Suprapubic skin (tissue), 4 donors: ENCODE results near the gene CCNJ. TPM values are rescaled to one million over a fixed set of nuclear protein-coding genes. Genes with fewer than 3 reads are reported as not detected.
"Not testable (repeated sequence)": the region's sequence is repeated elsewhere in the genome, so short reads cannot be mapped to it uniquely, and the experiment has no call there.

Experiments used
- DNase-seq, 2 donors: peaks; one replicate each; pipeline ENCODE4 v3.0.0-alpha.2; 2019; ENCODE audit warnings: low spot score in 2 of 2
- H3K27ac ChIP-seq: fragments of 200-600 bp; sonication (generic); one replicate; pipeline ENCODE4 v1.5.1; 2019
- H3K27me3 ChIP-seq: fragments of 200-600 bp; sonication (generic); one replicate; pipeline ENCODE4 v1.5.1; 2019
- H3K36me3 ChIP-seq: fragments of 200-600 bp; sonication (generic); one replicate; pipeline ENCODE4 v1.5.1; 2019
- H3K4me1 ChIP-seq: fragments of 200-600 bp; sonication (generic); one replicate; pipeline ENCODE4 v1.5.1; 2019
- H3K4me3 ChIP-seq: fragments of 200-600 bp; sonication (generic); one replicate; pipeline ENCODE4 v1.5.1; 2019; ENCODE audit warnings: mild to moderate bottlenecking
- H3K9me3 ChIP-seq: fragments of 200-600 bp; sonication (generic); one replicate; pipeline ENCODE4 v1.5.1; 2019
- EP300 ChIP-seq: sonication (generic); formaldehyde crosslinking; IDR thresholded peaks from one replicate; pipeline ENCODE4 v1.6.1; 2017; ENCODE audit warnings: antibody characterized with exemption
- POLR2A ChIP-seq, 2 donors: fragments of 450-650 bp; IDR thresholded peaks; one replicate each; pipeline ENCODE4 v1.6.1; 2017; ENCODE audit warnings: antibody characterized with exemption in 2 of 2, mild to moderate bottlenecking in 2 of 2, moderate library complexity in 2 of 2
- POLR2AphosphoS5 ChIP-seq, 3 donors: sonication (generic); formaldehyde crosslinking; IDR thresholded peaks; one replicate each; pipeline ENCODE4 v1.6.1; 2017; ENCODE audit warnings: antibody characterized with exemption in 3 of 3
- WGBS: methylation state at CpG from one replicate; pipeline ENCODE4 v1.1.5; 2018; 5-methylcytosine and 5-hydroxymethylcytosine counted together
- total RNA-seq, 4 donors: library from RNA; depleted of rRNA; stranded (reverse); fragments of >200 nt; gene quantifications; one replicate each; pipeline ENCODE4 v1.1.0, GENCODE V29; 2016
- TF ChIP-seq, protein P1 (sequence below), 2 donors: fragments of 200-600 bp in 1 of 2; fragments of 450-650 bp in 1 of 2; sonication (generic) in 1 of 2; IDR thresholded peaks; one replicate each; pipeline ENCODE4 v1.5.1; 2016 to 2019; ENCODE audit warnings: antibody characterized with exemption in 2 of 2, mild to moderate bottlenecking in 1 of 2, moderate library complexity in 1 of 2

The CCNJ gene, protein sequence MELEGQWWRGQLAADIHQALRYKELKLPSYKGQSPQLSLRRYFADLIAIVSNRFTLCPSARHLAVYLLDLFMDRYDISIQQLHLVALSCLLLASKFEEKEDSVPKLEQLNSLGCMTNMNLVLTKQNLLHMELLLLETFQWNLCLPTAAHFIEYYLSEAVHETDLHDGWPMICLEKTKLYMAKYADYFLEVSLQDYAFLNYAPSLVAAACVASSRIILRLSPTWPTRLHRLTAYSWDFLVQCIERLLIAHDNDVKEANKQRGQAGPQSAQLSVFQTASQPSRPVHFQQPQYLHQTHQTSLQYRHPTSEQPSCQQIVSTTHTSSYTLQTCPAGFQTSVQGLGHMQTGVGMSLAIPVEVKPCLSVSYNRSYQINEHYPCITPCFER
- total RNA-seq = 1 to 10 TPM; 2.7 to 4.3 (median 3.6) TPM

DNA sequence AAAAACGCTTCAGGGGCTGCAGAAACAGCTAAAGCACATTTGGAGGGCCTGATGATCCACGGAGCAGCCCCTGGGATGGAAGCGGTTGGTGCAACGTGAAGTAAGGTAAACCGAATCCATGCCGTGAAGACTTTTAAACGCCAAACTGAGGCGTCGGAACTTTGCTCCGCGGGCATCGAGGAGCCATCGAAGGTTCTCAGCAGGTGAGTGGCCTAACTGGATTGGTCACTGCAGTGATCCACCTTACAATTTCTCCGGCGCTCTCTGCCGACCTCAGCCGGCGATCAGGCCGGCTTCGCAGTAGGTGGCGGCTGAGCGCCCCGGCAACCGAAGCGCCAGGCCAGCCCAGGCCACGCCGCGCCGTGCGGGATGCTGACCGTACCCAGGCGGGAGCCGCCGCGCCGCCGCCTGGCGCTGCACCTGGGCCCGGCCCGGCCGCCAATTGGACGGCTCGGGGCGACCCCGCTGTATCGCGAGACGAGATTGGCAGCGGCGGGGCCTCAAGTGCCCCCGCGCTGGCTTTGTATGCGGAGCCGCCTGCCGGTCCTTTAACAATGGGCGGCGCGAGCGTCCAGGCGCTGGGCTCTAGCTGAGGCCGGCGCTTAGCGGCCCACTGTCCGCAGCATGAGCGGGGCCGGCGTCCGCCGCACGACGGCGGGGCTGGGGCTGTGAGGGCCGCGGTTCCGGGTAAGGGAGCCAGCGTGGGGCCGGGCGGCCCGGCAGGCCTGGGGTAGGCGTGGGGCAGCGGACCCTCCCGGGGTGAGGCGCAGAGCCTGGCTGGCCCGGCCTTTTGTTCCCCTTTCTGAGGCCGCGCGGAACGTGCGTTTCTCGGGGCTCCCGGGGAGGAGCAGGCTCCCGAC lies at the start of gene CCNJ:
Gene CCNJ (plus strand): TSS at position 551 of the 860 bp plus-strand sequence. CDS start 811 bp downstream, outside the sequence.
- 3% methylated on average over 61 of the region's 92 CpGs for WGBS
- Histone ChIP-seq H3K36me3 (no peaks in the 10 kb centered on the region), H3K9me3 (no peaks in the 10 kb centered on the region), H3K27me3 (no peaks in the 10 kb centered on the region), H3K27ac (peak within 1 kb of the TSS; percentile 92), H3K4me1 (peaks cover 25% of the 10 kb centered on the region), H3K4me3 (peak within 1 kb of the TSS; percentile 89)
- peak; percentile 88 for DNase-seq
- TF ChIP-seq, protein P1, sequence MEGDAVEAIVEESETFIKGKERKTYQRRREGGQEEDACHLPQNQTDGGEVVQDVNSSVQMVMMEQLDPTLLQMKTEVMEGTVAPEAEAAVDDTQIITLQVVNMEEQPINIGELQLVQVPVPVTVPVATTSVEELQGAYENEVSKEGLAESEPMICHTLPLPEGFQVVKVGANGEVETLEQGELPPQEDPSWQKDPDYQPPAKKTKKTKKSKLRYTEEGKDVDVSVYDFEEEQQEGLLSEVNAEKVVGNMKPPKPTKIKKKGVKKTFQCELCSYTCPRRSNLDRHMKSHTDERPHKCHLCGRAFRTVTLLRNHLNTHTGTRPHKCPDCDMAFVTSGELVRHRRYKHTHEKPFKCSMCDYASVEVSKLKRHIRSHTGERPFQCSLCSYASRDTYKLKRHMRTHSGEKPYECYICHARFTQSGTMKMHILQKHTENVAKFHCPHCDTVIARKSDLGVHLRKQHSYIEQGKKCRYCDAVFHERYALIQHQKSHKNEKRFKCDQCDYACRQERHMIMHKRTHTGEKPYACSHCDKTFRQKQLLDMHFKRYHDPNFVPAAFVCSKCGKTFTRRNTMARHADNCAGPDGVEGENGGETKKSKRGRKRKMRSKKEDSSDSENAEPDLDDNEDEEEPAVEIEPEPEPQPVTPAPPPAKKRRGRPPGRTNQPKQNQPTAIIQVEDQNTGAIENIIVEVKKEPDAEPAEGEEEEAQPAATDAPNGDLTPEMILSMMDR (IDR thresholded peaks at IDR 0.05) = peak in 1 of 2 donors; percentile 8
- TF ChIP-seq POLR2A (IDR thresholded peaks at IDR 0.05) = peak in 1 of 2 donors; percentile 47
- TF ChIP-seq POLR2AphosphoS5 (IDR thresholded peaks at IDR 0.05) = peak in 1 of 3 donors; percentile 52
- no peak for TF ChIP-seq EP300

DNA sequence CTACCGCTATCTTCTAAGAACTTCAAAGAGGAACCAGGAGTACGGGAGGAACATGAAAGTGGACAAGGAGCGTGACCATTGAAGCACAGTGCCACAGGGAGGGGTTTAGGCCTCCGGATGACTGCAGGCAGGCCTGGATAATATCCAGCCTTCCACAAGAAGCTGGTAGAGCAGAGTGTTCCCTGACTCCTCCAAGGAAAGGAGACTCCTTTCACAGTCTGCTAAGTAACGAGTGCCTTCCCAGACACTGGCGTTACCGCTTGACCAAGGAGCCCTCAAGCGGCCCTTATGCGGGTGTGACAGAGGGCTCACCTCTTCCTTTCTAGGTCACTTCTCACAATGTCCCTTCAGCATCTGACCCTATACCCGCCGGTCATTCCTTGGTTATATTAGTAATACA lies 49.0 kb upstream of the CCNJ start:
- DNase-seq = not testable (repeated sequence)
- 87% methylated on average over 11 of the region's 11 CpGs for WGBS

GRCh38 chr10:95998255-95998784 lies 45.1 kb upstream of the CCNJ start:
- no peak overlapping the region for H3K27ac ChIP-seq
- WGBS = 78% methylated on average over 1 of the region's 1 CpG
- H3K4me3 ChIP-seq = no peak overlapping the region
- H3K27me3 ChIP-seq = no peaks in the 10 kb centered on the region
- no peak for DNase-seq
- TF ChIP-seq EP300 = no peak
- no peak for TF ChIP-seq POLR2A (IDR thresholded peaks at IDR 0.05)
- H3K36me3 ChIP-seq = no peaks in the 10 kb centered on the region
- H3K9me3 ChIP-seq = no peaks in the 10 kb centered on the region
- H3K4me1 ChIP-seq = no peaks in the 10 kb centered on the region

More for the DNA sequence above, 49.0 kb upstream of the CCNJ start:
- H3K27ac ChIP-seq, H3K36me3 ChIP-seq, H3K27me3 ChIP-seq, H3K9me3 ChIP-seq, H3K4me1 ChIP-seq, H3K4me3 ChIP-seq: not testable (repeated sequence)

- DNase-seq = no peak
- WGBS = 90% methylated on average over 2 of the region's 2 CpGs
- no peak overlapping the region for H3K4me3 ChIP-seq
- no peak overlapping the region for H3K27ac ChIP-seq
- H3K4me1 ChIP-seq = no peaks in the 10 kb centered on the region
- no peaks in the 10 kb centered on the region for H3K9me3 ChIP-seq
- H3K27me3 ChIP-seq = no peaks in the 10 kb centered on the region
- TF ChIP-seq EP300 = no peak
- TF ChIP-seq POLR2AphosphoS5 (IDR thresholded peaks at IDR 0.05) = no peak
- TF ChIP-seq POLR2A (IDR thresholded peaks at IDR 0.05) = no peak
- TF ChIP-seq, protein P1 (IDR thresholded peaks at IDR 0.05) = no peak
- no peaks in the 10 kb centered on the region for H3K36me3 ChIP-seq
These were observed 29.4 kb upstream of the CCNJ start for GRCh38 chr10:96013956-96014355.

- TF ChIP-seq, protein P1 (IDR thresholded peaks at IDR 0.05) = no peak
- 99% methylated on average over 2 of the region's 2 CpGs for WGBS
These were observed 28.8 kb upstream of the CCNJ start for GRCh38 chr10:96014473-96015102.

More at GRCh38 chr10:96014473-96015102, 28.8 kb upstream of the CCNJ start:
- no peak for DNase-seq
- Histone ChIP-seq H3K27me3 (no peaks in the 10 kb centered on the region), H3K4me3 (no peak overlapping the region), H3K9me3 (no peaks in the 10 kb centered on the region), H3K27ac (no peak overlapping the region), H3K36me3 (no peaks in the 10 kb centered on the region), H3K4me1 (no peaks in the 10 kb centered on the region)
